RWPE2 (cell line): Measurements from ENCODE around the gene GET4.

Experiments used
- ATAC-seq: fragments of 200-7000 bp; cut with Tn5 transposase; 3 replicates; pipeline ENCODE4 v1.9.1; 2021; ENCODE audit warnings: low read depth
- DNase-seq: peaks from one replicate; pipeline ENCODE4 v3.0.0-alpha.2; 2020; ENCODE audit warnings: low spot score
- H3K27ac ChIP-seq: fragments of 450-650 bp; 2 replicates; pipeline ENCODE4 v1.5.1; 2017; ENCODE audit warnings: mild to moderate bottlenecking; ENCODE audit not compliant: poor library complexity, severe bottlenecking
- H3K27me3 ChIP-seq: fragments of 250-450 bp; sonication (Bioruptor Pico); 2 replicates; pipeline ENCODE4 v1.5.1; 2021; ENCODE audit warnings: mild to moderate bottlenecking, moderate library complexity; ENCODE audit not compliant: insufficient read depth, poor library complexity, severe bottlenecking
- H3K36me3 ChIP-seq: fragments of 250-450 bp; sonication (Bioruptor Pico); 2 replicates; pipeline ENCODE4 v1.5.1; 2020; ENCODE audit warnings: low read depth, mild to moderate bottlenecking, moderate library complexity
- H3K4me1 ChIP-seq: fragments of 250-450 bp; sonication (Bioruptor Pico); 2 replicates; pipeline ENCODE4 v1.5.1; 2021; ENCODE audit warnings: mild to moderate bottlenecking, moderate library complexity; ENCODE audit not compliant: insufficient read depth, poor library complexity, severe bottlenecking
- H3K4me3 ChIP-seq: fragments of 250-450 bp; sonication (Bioruptor Pico); 2 replicates; pipeline ENCODE4 v1.5.1; 2021; ENCODE audit warnings: mild to moderate bottlenecking, moderate library complexity; ENCODE audit not compliant: severe bottlenecking
- H3K9me3 ChIP-seq: fragments of 250-450 bp; sonication (Bioruptor Pico); 2 replicates; pipeline ENCODE4 v1.5.1; 2021; ENCODE audit warnings: mild to moderate bottlenecking, moderate library complexity; ENCODE audit not compliant: severe bottlenecking
- CTCF ChIP-seq: fragments of 450-650 bp; IDR thresholded peaks from one replicate; pipeline ENCODE4 v1.5.1; 2017; ENCODE audit warnings: mild to moderate bottlenecking, moderate library complexity; ENCODE audit not compliant: poor library complexity, severe bottlenecking

Gene GET4

GRCh38 chr7:840001-840600 is 36.3 kb upstream of the GET4 start:
- Histone ChIP-seq H3K27me3 (no peaks in the 10 kb centered on the region), H3K27ac (no peak overlapping the region), H3K4me3 (no peak overlapping the region), H3K36me3 (peaks cover 76% of the 10 kb centered on the region), H3K4me1 (peaks cover 18% of the 10 kb centered on the region), H3K9me3 (no peaks in the 10 kb centered on the region)
- peak; percentile 33 for DNase-seq
- no peak for TF ChIP-seq CTCF
- ATAC-seq: no peak

DNA sequence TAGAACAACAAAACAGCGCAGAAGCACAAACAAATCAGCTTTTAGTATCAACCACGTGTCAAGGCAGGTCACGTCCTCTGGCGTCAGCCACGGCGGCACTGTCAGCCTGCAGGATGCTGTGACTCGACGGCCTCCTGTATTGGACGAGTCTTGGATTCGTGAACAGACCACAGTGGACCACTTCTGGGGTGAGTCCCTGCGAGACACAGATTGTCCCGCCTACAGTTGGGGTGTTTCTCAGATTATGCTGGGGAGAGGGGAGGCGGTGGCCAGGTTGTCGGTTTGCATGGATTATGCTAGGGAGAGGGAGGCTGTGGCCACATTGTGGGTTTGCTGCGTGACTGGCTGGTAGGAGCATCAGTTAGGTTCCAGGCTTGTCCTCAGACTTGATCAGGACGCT is 34.4 kb upstream of the GET4 start:
- Histone ChIP-seq H3K4me3 (no peak overlapping the region), H3K36me3 (peaks cover 76% of the 10 kb centered on the region), H3K27me3 (no peaks in the 10 kb centered on the region), H3K27ac (no peak overlapping the region), H3K4me1 (no peaks in the 10 kb centered on the region), H3K9me3 (no peaks in the 10 kb centered on the region)
- peak; percentile 29 for DNase-seq
- no peak for ATAC-seq
- TF ChIP-seq CTCF: no peak

GRCh38 chr7:842431-843031 is 33.8 kb upstream of the GET4 start:
- no peaks in the 10 kb centered on the region for H3K4me1 ChIP-seq
- no peak for ATAC-seq
- DNase-seq: peak; percentile 23
- no peaks in the 10 kb centered on the region for H3K27me3 ChIP-seq
- no peak for TF ChIP-seq CTCF
- no peaks in the 10 kb centered on the region for H3K9me3 ChIP-seq
- H3K27ac ChIP-seq: no peak overlapping the region
- peaks cover 70% of the 10 kb centered on the region for H3K36me3 ChIP-seq
- no peak overlapping the region for H3K4me3 ChIP-seq

DNA sequence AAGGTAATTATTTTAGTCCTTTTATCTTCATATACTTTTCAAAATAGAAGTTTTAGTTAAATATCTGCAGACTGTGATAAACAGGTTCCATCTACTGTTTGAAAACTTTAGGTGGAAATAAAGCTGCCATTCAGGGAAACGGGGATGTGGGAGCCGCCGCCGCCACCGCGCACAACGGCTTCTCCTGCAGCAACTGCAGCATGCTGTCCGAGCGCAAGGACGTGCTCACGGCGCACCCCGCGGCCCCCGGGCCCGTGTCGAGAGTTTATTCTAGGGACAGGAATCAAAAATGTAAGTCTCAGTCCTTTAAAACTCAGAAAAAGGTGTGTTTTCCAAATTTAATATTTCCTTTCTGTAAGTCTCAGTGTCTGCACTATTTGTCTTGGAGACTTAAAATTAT is 33.1 kb upstream of the GET4 start:
- Histone ChIP-seq H3K4me1 (no peaks in the 10 kb centered on the region), H3K9me3 (no peaks in the 10 kb centered on the region), H3K4me3 (no peak overlapping the region), H3K36me3 (peaks cover 64% of the 10 kb centered on the region), H3K27ac (no peak overlapping the region), H3K27me3 (no peaks in the 10 kb centered on the region)
- ATAC-seq (no peak), DNase-seq (no peak)
- no peak for TF ChIP-seq CTCF

GRCh38 chr7:844043-844442 is 32.3 kb upstream of the GET4 start:
- no peak for TF ChIP-seq CTCF
- no peak overlapping the region for H3K27ac ChIP-seq
- H3K4me1 ChIP-seq: no peaks in the 10 kb centered on the region
- H3K4me3 ChIP-seq: no peak overlapping the region
- no peaks in the 10 kb centered on the region for H3K9me3 ChIP-seq
- peaks cover 66% of the 10 kb centered on the region for H3K36me3 ChIP-seq
- H3K27me3 ChIP-seq: no peaks in the 10 kb centered on the region
- DNase-seq (peak; percentile 51), ATAC-seq (no peak)
